D341Med (cell line): ENCODE measurements around the gene ANXA3.
"Not testable (repeated sequence)": the region's sequence is repeated elsewhere in the genome, so short reads cannot be mapped to it uniquely, and the experiment has no call there.

Experiments
- DNase-seq: peaks from one replicate; pipeline ENCODE4 v3.0.0; 2012; ENCODE audit warnings: low spot score

Gene ANXA3, protein sequence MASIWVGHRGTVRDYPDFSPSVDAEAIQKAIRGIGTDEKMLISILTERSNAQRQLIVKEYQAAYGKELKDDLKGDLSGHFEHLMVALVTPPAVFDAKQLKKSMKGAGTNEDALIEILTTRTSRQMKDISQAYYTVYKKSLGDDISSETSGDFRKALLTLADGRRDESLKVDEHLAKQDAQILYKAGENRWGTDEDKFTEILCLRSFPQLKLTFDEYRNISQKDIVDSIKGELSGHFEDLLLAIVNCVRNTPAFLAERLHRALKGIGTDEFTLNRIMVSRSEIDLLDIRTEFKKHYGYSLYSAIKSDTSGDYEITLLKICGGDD

DNA sequence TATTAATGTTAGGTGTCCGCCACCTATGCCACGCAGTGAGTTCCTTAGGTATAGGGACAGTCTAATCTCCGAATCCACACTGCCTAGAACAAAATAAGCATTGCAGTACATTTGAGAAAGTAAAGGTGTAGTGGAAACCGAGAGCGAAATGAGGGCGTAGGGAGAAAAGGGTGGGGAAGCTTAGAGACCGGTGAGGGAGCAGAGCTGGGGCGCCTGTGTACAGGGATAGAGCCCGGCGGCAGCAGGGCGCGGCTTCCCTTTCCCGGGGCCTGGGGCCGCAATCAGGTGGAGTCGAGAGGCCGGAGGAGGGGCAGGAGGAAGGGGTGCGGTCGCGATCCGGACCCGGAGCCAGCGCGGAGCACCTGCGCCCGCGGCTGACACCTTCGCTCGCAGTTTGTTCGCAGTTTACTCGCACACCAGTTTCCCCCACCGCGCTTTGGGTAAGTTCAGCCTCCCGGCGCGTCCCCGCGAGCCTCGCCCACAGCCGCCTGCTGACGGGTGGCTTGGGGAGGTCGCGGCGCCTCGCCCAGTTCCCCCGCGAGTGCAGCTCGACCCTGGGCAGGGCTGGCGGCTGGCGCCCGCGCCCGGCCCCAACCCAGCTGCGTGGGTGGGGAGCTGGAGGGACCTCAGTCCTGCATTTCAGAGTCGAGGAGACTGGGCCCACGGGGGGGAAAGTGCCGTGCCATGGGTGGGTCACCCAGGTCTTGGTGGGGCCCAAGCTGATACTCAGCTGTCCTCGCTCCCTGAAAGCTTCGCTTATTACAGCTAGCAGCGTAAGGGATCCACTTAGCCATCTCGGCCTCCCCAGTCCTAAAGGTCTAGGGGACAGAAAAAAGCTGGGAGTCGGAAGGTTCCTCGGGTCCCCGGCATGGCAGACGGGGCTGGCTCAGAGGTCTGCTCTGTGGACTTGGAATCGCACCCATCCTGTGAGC, at the start of gene ANXA3:
ANXA3 (plus strand) TSS at position 351 of the 932 bp plus-strand sequence. CDS start 2,704 bp downstream, outside the sequence.
- peak; percentile 31 for DNase-seq

DNA sequence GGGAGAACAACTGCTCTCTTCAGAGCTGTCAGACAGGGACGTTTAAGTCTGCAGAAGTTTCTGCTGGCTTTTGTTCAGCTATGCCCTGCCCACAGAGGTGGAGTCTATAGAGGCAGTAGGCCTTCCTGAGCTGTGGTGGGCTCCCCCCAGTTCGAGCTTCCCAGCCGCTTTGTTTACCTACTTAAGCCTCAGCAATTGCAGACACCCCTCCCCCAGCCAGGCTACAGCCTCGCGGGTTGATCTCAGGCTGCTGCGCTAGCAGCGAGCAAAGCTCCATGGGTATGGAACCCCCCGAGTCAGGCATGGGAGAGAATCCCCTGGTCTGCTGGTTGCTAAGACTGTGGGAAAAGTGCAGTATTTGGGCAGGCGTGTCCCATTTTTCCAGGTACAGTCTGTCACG, 45.3 kb upstream of the ANXA3 start:
- DNase-seq, result not testable (repeated sequence)

DNA sequence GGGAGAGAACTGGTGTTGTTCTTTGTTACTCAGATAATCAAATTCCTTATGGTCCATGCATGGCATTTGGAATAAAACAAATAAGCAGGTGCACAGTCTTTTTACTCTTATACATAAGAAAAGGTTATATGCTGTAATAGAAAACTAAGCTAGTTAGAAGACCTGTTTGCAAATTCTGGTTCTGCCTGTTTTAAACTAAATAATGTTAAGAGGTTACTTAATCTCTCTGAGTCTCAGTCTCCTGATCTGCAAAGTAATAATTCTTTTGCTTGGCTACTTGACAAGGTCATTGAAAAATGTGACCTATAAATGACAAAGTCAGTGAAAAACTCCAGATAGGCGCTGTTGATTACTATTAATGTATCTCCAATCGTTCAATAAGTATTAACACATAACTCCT, 42.5 kb upstream of the ANXA3 start:
- DNase-seq, result no peak

DNA sequence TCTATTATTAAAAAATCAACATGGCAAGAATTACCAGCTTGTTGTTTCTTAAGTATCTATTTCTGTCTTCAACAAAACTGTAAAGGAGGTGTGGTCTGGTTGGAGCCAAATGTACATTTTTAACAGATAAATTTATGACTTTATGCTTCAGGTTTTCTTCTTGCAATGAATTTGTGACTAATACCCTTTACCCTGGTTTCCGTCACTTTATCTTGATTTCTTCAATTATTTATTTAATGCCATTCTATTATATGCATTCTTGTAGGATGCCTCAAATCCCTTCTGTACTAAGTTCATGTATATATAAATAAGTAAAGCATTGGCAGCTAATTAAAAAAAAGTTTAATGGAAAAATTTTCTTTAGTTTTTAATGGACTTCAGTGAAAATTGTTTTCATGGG, 41.5 kb upstream of the ANXA3 start:
- DNase-seq, result no peak

DNA sequence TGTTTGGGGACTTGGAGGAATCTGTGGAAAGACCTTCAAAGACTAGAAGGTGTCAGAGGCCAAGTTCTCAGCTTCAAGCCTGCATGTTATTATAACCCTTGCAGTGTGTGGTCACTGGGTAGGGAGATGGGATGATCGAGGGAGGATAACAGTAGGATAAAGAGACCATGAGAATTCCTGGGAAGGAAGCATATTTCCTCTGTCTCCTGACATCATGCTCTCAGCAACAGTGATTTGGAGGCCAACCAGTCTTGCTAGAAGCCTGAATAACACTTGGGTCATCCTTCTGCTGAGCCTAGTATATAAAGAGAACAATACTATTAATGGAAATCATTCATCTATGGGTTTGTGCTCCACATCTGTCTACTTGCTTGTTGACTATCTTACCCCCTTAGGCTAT, 40.9 kb upstream of the ANXA3 start:
- no peak for DNase-seq

DNA sequence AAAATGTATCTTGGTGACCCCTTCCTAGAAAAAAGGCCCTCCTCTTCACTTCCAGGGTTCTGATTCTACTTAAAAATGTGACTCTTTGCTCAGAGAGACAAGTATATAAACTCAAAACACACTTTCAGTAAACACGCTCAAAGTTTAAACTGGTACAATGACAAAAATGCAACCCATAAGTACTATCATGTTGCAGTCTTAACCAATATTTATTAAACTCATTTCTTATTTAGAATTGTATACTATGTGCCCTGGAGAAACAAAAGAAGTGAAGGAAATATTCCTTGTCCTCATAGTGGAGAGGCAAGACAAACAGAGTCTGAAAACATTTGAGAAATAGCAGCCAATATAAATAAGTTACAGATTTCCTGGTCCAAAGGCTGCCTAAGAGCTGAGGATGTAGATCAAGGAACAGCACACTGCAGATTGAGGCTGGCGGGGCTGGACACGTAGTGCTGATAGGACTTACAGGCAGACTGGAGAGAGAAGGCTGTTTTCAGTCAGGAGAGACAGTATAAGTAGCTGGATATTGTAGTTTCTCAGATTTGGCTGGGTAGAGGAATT, 39.1 kb upstream of the ANXA3 start:
- DNase-seq, result no peak

DNA sequence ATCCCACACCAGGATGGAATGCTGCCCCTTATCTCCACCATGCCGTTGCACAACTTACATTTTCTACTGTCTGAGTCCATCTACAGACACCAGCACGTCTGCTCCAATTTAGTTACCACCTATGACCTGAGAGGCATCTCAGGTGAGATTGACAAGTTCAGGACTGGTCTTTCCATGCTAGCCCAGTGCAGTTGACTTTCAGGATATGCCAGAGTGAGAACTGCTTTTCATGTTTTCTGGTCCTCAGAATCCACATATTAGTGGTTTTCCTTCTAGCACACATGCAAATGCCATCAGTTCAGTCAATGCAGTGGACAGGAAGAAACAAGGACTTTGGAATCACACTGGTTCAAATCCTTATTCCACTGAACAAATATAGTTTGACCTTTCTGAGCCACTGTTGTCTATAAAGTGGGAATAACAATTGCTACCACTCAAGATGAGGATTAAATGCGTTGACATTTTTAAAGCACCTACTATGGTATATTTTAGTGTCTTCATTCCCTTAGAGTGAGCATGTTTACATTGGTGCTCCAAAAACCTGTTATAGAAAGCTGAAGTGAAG, 38.1 kb upstream of the ANXA3 start:
- no peak for DNase-seq

DNA sequence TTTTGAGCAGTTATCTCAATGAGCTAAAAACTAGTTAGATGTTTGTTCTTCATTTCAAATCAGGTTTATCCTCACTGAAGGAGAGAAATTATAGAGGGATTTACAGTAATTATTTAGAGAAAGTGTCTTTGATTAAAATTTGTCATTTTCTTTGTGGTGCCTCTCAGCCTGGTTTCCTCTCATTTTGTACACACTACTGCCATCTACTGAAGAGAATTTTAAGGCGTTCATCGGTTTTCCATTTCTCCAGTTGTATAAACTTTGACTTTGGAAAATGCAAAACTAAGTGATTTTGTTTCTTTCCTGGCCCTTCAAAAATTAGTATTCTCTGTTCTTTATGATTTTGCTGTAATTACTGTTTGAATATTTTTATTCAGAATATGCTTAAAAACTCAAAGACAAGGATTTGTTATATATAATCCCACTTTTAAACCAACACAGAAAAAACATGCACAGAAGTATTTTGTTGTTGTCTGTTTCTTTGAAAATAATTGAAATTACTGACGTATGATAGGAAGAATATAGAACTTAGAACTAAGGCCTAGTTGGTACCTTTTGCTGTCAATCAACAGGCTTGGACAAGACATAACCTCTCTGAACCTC, 34.4 kb upstream of the ANXA3 start:
- peak; percentile 50 for DNase-seq

DNA sequence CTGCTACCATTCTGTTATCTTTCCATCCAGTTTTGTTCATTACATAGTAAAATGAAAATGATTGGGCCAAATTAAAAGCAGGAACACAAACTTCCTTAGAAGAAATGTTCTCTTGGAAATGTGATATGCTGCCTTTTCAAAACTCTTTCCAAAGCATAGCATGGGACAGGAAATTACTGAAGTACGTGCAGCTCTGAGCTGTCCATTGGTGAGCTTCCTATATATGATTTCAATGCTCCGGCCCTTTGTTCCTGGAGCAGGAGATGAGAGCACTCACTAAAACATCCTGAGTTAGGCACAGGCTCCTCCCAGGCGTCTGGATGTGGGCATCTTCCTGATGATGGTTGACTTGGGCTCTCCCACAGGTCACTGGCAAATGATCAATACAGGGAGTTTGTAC, 33.0 kb upstream of the ANXA3 start:
- no peak for DNase-seq

DNA sequence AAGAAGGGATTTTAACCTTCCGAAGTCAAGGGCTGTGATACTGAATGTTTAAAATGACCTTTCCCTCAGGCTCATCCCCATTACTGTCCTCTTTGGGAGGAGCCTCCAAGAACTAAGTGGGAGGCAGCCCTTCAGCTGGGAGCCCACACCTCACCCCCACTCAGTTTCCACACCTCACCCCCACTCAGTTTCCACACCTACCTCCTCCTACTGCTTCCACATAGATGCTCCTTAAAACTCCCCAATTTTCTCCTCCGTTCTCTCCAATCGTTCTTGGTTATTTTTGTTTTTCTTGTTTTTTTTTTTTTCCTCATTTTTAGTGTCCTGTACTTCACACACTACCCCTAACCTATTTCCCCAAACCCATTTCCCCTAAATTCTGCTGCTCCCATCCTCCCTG, 31.6 kb upstream of the ANXA3 start:
- no peak for DNase-seq

DNA sequence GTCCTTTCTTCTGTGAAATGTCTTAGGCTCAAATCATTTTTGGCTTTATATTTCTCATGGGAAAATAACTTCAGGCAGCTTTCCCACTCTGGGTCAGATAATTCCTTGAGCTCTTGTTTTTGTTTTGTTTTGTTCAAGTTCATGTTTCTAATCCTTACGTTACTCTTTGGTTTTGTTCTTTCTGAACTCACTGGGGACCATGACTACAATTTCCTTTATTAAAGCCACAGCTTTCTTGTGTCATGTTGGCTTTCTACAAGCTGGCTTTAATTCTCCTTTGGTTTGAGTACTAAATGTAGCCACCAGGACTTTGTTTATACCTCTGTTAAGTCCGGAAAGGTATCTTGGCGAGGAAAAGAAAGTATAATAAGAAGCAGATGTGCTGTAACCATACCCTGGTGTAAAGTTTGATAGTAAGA, 30.8 kb upstream of the ANXA3 start:
- DNase-seq, result no peak

DNA sequence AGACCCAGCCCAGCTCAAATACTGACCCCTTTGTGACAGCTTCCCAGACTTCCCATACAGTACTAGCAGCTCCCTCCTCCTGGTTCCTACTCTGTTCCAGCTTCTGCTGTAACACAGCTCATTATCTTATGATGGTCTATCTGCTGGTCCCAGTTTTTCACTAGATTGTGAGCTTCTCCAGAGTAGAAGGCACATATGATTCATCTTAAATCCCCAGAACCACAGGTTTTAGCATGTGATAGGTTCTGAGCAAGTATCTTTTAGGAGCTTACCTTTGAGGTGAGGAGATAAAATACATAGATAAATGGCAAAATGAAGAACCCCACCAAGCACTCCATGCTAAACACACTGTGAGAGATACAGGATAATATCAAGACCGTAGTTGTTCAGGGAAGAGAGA, 27.6 kb upstream of the ANXA3 start:
- DNase-seq, result no peak

DNA sequence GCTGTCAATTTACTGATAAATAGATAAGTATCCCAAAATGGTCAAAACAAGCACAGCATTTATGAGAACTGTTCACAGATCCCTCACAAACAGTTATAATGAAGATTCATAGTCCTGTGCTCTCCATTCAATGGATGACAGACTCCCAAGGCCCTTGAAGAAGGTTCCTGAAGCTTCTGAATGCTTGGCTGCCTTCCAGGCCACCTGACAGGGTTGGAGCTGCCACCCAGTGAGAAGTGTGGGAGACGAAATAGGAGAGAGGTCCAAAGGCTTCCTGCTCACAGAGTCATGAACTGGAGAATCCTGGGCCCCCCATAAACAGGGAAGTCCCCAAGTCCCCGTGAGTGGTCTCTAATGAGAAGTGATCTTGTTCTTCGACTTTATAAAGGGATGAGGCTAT, 26.0 kb upstream of the ANXA3 start:
- no peak for DNase-seq

DNA sequence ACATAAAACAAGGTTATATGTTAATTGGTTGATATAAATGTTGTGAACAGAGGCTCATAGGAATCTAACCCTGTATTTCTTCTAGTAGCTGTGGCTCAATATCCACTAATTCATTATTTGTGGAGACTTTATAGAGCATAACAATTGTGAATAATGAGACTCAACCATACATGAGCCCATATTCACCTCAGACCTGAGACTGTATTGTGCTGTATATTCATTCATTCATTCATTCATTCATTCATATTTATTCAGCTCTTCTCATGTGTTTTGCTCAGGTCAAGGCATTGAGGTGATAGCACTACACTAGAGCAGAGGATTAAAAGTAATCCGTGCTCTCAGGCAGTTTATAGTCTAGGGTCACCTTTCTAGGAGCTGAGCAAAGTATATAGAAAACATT, 24.5 kb upstream of the ANXA3 start:
- DNase-seq, result no peak

DNA sequence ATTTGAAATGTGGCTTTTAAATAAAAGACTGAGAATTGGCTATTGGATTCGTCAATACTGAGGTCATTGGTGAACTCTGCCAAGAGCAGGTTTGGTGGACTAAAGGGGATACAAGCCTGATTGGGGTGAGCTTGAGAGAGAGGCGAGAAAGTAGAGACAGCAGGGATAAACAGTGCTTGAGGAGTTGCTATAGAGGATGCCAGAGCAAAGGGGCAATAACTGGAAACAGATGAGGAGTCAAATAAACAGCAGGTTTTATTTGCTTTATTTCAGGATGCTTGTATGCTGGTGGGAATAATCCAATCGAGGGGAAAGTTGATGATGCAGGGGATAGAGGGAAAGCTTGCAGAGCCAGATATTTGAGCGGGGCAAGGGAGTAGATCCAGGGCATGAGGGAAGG, 24.0 kb upstream of the ANXA3 start:
- DNase-seq, result no peak

DNA sequence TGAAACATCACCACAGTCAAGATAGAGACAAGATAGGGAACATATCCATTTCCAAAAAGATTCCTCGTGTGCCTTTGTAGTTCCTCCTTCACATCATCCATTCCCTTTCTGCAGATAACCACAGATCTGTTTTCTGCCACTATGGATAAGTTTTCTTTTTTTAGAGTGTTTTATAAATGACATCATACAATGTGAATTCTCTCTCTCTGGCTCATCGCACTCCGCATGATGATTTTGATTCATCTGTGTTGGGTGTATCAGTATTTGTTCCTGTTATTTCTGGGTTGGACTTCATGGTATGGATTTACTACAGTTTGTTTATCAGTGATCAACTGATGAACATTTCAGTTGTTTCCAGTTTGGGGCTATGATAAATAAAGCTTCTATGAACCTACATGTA, 23.2 kb upstream of the ANXA3 start:
- no peak for DNase-seq

DNA sequence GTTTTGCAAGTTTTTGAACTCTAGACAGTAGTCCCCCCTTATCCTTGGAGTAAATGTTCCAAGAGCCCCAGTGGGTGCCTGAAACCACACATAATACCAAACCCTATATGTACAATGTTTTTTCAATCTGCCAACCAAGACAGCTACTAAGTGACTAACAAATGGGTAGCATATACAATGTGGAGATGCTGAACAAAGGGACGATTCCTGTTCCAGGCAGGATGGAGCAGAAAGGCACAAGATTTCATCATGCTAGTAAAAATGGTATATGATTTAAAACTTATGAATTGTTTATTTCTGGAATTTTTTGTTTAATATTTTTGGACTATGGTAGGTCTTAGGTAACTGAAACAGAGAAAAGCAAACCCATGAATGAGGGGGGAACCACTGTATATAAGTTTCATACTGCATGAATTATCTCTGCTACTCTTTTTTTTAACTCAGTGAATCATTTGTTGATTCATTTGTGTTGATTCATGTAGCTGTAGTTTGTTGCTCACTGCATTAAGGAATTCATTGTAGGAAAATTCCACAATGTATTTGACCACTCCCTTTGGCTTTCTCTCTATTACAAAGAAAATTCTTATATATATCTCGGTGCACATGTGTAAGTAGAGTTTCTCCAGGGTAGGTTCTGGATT, 21.9 kb upstream of the ANXA3 start:
- DNase-seq, result no peak

DNA sequence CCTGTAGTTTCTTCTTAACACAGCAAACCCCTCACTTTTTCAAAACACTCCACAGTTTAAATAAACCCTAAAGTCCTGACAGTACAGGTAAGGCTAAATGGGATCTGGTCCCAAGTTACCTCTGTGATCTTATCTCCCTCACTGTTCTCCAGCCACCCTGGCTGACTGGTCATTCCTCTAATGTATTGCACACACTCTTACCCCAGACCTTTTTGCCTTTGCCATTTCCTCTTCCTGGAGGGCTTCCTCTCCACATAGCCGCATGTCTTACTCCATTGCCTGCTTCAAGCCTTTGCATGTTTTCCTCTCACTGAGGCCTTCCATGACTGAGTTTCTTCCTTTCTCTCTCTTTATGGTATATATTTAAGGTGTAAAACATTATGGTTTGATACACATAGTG, 19.5 kb upstream of the ANXA3 start:
- no peak for DNase-seq

DNA sequence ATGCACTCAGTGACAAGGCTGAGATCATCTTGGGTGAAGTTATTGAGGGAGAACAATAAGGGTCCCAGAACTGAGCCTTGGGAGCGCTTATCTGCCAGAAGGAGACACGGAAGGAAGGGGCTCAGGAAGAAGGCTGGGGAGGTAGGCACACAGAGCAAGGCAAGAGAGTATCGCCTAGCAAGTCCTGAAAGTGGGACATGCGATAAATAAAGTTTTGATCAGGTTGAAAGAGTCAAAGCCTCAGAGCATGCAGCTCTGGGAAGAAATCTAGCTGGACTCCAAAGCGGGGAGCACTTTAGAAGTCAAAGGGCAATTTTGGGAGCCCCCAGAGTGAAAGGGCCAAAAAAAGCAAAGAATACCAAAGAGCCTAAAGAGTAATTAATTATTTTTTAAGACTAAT, 17.7 kb upstream of the ANXA3 start:
- DNase-seq, result no peak

DNA sequence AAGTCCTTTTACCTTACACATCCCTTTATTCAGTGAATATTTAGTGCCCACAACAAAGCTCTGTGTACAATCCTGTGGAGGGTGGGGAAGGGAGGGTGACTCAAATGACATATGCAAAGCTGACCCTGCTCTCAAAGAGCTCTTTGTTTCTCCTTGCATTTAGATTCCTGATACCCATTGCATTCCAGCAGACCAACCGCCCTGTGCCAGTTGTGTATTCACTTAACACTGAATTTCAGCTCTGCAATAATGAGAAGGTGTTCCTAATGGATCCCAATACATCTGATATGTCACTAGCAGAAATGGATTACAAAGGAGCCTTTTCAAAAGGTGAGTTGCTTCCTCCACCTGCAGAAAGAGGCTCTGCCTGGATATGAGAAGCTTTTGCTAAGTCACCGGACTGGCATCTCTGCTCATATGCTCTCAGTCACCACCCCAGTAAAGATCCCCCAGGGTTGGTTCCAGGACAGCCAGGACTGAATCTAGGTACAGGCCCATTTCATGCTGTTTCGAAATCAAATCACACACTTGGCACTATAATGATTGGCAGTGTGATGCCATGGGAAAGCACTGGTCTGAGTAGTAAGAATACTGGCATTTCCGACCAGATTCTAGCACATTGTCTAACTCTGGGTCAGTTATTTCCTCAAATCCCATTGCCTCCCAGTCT, 17.1 kb upstream of the ANXA3 start:
- no peak for DNase-seq

DNA sequence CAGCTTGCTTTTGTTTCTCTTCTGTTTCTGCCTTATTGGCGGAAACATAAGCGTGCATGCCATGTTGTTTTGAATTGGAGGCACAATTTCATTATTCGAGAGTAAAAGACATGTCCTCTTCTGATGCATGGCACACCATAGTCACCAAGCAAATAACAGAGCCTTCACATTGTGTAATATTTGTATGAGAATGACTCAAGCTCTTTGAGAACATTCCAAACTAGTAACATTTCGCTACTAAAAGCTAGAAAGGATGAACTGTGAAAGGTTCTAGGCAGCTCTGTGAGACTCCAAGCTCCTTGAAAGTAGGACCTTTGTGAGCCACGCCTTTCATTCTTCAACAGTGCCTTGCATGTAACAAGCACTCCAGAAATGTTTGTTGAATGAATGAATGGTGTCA, 9.2 kb upstream of the ANXA3 start:
- no peak for DNase-seq
